ENCODE results near the gene CHURC1.

CHURC1 gene

DNA sequence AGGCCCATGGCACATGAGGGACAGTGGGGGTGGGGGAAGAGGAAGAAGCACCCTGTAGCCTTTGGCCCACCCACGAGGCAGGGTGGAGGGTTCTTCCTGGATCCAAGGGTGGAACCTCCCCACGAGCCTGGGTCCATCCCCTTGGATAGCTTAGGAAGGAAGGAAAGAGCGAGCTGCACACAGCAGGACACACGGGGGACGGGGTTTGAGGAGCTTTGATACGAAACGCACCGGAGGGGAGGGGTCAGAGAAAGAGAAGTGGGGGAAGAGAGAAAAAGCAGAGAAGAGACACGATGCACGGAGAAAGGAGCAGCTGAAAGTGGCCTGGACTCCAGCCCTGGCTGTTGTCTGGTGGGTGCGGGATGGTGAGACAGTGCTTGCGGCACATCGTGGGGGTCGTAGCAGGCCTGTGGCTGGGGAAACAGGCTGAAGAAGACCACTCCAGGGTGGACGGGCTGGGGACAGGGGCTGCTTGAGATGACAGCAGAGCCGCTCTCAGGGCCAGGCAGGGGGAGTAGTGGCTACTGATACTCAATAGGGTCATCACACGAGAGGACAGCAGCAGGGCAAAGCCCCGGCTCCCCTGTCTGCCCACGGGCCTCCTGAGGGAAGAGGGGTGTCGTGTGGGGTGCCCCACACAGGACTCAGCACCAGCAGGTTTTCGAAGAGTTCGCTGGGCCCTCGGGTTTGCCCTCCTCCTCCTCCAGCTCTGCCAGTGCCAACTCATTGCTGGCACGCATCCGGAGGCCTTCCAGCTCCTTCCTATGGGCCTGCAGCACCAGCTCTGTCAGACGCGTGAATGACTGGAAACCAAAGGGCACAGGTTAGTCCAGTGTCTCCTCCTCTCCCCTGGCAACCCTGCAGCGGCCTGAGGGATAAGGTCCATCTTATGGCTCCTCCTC, 33.7 kb downstream of the CHURC1 start:
- DNase-seq (ENCODE audit: low read depth), result no peak
- TF ChIP-seq, protein P1, sequence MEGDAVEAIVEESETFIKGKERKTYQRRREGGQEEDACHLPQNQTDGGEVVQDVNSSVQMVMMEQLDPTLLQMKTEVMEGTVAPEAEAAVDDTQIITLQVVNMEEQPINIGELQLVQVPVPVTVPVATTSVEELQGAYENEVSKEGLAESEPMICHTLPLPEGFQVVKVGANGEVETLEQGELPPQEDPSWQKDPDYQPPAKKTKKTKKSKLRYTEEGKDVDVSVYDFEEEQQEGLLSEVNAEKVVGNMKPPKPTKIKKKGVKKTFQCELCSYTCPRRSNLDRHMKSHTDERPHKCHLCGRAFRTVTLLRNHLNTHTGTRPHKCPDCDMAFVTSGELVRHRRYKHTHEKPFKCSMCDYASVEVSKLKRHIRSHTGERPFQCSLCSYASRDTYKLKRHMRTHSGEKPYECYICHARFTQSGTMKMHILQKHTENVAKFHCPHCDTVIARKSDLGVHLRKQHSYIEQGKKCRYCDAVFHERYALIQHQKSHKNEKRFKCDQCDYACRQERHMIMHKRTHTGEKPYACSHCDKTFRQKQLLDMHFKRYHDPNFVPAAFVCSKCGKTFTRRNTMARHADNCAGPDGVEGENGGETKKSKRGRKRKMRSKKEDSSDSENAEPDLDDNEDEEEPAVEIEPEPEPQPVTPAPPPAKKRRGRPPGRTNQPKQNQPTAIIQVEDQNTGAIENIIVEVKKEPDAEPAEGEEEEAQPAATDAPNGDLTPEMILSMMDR (conservative IDR thresholded peaks at IDR 0.05; ENCODE audit: control insufficient read depth, insufficient read depth, low read depth, low read length), result no peak
- H3K4me3 ChIP-seq (ENCODE audit: control insufficient read depth, low read depth, low read length), result no peak overlapping the region

GRCh38 chr14:64948612-64949210, 34.5 kb downstream of the CHURC1 start:
- no peak for DNase-seq (ENCODE audit: low read depth)
- no peak overlapping the region for H3K4me3 ChIP-seq (ENCODE audit: control insufficient read depth, low read depth, low read length)
- TF ChIP-seq, protein P1 (conservative IDR thresholded peaks at IDR 0.05; ENCODE audit: control insufficient read depth, insufficient read depth, low read depth, low read length), result no peak

GRCh38 chr14:64950889-64951288, 36.6 kb downstream of the CHURC1 start:
- TF ChIP-seq, protein P1 (conservative IDR thresholded peaks at IDR 0.05; ENCODE audit: control insufficient read depth, insufficient read depth, low read depth, low read length), result no peak
- no peak for DNase-seq (ENCODE audit: low read depth)

DNA sequence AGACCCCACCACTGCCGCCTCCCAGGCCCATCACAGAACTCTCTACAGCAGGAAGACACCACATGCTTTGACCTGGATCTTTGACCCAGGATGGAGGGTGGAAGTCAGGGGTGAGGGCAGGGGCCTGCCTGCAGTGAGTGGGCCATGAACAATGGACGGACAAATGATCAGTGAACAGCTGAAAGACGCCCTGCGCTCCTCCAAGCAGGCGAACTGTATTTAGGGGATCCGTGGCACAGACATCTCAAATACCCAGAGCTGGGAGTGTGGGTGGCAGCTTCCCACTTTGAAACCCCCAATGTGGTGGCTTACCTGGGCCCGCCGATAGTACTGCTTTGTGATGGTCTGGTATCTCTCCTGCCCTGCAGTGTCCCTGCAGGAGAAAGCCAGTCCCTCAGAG, 37.0 kb downstream of the CHURC1 start:
- no peak overlapping the region for H3K4me3 ChIP-seq (ENCODE audit: control insufficient read depth, low read depth, low read length)
- TF ChIP-seq, protein P1 (conservative IDR thresholded peaks at IDR 0.05; ENCODE audit: control insufficient read depth, insufficient read depth, low read depth, low read length), result no peak
- no peak for DNase-seq (ENCODE audit: low read depth)

More at GRCh38 chr14:64950889-64951288, 36.6 kb downstream of the CHURC1 start:
- H3K4me3 ChIP-seq (ENCODE audit: control insufficient read depth, low read depth, low read length), result no peak overlapping the region

DNA sequence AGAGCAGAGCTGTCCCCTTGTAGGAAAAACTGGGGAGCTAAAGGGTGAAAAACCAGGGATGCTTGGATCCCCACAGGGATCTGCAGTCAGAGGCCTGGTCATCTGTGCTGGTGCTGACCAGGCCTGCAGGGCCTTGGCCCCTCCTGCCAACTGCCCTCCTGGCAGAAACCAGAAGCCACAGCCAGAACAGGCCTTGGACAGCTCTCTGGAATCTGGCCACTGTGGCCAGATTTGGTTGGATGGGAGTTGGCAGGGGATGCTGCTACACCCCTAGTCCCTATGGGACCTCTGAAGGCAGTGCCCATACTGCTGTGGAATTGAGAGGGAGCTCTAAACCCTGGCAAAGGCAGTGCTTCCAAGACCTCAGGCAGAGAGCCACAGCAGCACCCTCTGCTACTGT, 37.5 kb downstream of the CHURC1 start:
- DNase-seq (ENCODE audit: low read depth), result no peak
- TF ChIP-seq, protein P1 (conservative IDR thresholded peaks at IDR 0.05; ENCODE audit: control insufficient read depth, insufficient read depth, low read depth, low read length), result no peak
- H3K4me3 ChIP-seq (ENCODE audit: control insufficient read depth, low read depth, low read length), result no peak overlapping the region

DNA sequence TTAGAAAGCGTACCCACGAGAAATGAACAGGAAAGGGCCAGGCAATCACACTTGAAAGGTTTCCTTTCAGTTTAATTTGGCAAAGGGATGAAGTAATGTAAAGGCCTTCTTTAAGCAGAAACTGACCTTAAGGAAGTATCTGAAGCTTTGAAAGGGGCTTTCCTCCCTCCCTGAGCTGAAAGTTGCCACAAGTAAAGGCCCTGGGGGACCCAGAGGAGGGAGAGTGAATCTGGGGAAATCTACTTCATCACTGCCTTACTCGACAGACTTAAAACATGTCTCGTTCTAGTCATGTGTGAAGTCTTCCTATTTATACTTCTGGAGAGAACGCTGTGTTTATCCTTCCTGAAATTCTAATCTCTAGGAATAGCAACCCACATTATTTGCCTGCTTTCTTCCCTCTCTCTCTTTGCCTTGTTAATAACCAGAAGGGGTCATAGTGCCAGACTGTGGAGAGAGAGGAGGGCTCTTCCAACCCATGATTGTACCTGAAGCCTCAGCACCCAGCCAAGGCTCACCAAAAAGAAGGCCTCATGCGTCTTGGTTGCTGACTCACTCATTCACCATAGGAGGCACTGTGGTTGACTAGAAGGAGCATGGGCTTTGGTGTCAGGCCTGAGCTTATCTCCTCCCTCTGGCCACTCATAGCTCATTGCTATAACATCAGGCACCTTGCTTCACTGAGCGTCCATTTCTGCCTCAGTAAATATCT, 38.5 kb downstream of the CHURC1 start:
- TF ChIP-seq, protein P1 (conservative IDR thresholded peaks at IDR 0.05; ENCODE audit: control insufficient read depth, insufficient read depth, low read depth, low read length), result no peak
- DNase-seq (ENCODE audit: low read depth), result no peak
- H3K4me3 ChIP-seq (ENCODE audit: control insufficient read depth, low read depth, low read length), result no peak overlapping the region
